Jurkat, Clone E6-1 (cell line): ENCODE measurements around the gene HLX.

Source experiments
- DNase-seq: peaks from one replicate; pipeline ENCODE4 v3.0.0-alpha.2; 2011; ENCODE audit warnings: low read depth, low spot score
- H3K4me3 ChIP-seq: 2 replicates; pipeline ENCODE4 v1.5.1; 2011; ENCODE audit warnings: mild to moderate bottlenecking, low read length, control low read depth, moderate library complexity

HLX gene

GRCh38 chr1:220880362-220880670 lies 1.1 kb downstream of the HLX start:
- H3K4me3 ChIP-seq: no peak overlapping the region
- no peak for DNase-seq

- no peak overlapping the region for H3K4me3 ChIP-seq
- DNase-seq: no peak
Observed at GRCh38 chr1:220880726-220881506, 1.7 kb downstream of the HLX start.

GRCh38 chr1:220882061-220882891 lies 3.0 kb downstream of the HLX start:
- no peak for DNase-seq
- H3K4me3 ChIP-seq: no peak overlapping the region

- no peak for DNase-seq
- no peak overlapping the region for H3K4me3 ChIP-seq
Observed at GRCh38 chr1:220884109-220884980, 5.1 kb downstream of the HLX start.

- no peak for DNase-seq
- H3K4me3 ChIP-seq: no peak overlapping the region
Observed at GRCh38 chr1:220884981-220885918, 6.0 kb downstream of the HLX start.

- no peak overlapping the region for H3K4me3 ChIP-seq
- DNase-seq: no peak
Observed at GRCh38 chr1:220885971-220886370, 6.7 kb downstream of the HLX start.

GRCh38 chr1:220886470-220887201 lies 7.4 kb downstream of the HLX start:
- H3K4me3 ChIP-seq: no peak overlapping the region
- DNase-seq: no peak

GRCh38 chr1:220887202-220887519 lies 7.9 kb downstream of the HLX start:
- DNase-seq: no peak
- H3K4me3 ChIP-seq: no peak overlapping the region

- no peak overlapping the region for H3K4me3 ChIP-seq
Observed at GRCh38 chr1:220887520-220888416, 8.5 kb downstream of the HLX start.

GRCh38 chr1:220888417-220888986 lies 9.3 kb downstream of the HLX start:
- H3K4me3 ChIP-seq: no peak overlapping the region
- DNase-seq: no peak

More at GRCh38 chr1:220887520-220888416, 8.5 kb downstream of the HLX start:
- no peak for DNase-seq

GRCh38 chr1:220889333-220889732 lies 10.1 kb downstream of the HLX start:
- no peak overlapping the region for H3K4me3 ChIP-seq
- DNase-seq: no peak

- no peak for DNase-seq
- H3K4me3 ChIP-seq: no peak overlapping the region
Observed at GRCh38 chr1:220889848-220890287, 10.6 kb downstream of the HLX start.

- no peak overlapping the region for H3K4me3 ChIP-seq
- DNase-seq: no peak
Observed at GRCh38 chr1:220890602-220891001, 11.4 kb downstream of the HLX start.

GRCh38 chr1:220891224-220892085 lies 12.2 kb downstream of the HLX start:
- H3K4me3 ChIP-seq: no peak overlapping the region
- no peak for DNase-seq

GRCh38 chr1:220892086-220892376 lies 12.8 kb downstream of the HLX start:
- DNase-seq: no peak
- no peak overlapping the region for H3K4me3 ChIP-seq

- DNase-seq: no peak
- no peak overlapping the region for H3K4me3 ChIP-seq
Observed at GRCh38 chr1:220892997-220893700, 13.9 kb downstream of the HLX start.
